ENCODE results near the gene TAOK1.
A peak's percentile ranks its signal among the peaks of the same experiment; 100 is the strongest.

TAOK1 gene

GRCh38 chr17:29587591-29587990 is 197.4 kb downstream of the TAOK1 start:
- H3K9ac ChIP-seq = peak overlapping the region; percentile 82 to 93 (median 87)
- no peaks in the 10 kb centered on the region for H3K9me3 ChIP-seq (replicated peaks in 1 of 11)
- peaks cover 8 to 70% (median 63%) of the 10 kb centered on the region in 11 experiments; a peak in 21 of 22 replicates for H4K20me1 ChIP-seq
- TF ChIP-seq Cebpa-rat (IDR thresholded peaks at IDR 0.05) = no peak
- peak overlapping the region in 10 of 11 experiments; percentile 67 to 91 (median 85); a peak in 21 of 22 replicates for H3K27ac ChIP-seq
- peaks cover 80 to 86% (median 84%) of the 10 kb centered on the region in 10 experiments for H3K4me1 ChIP-seq
- peak overlapping the region; percentile 81 to 95 (median 89) for H3K4me3 ChIP-seq
- peak overlapping the region; percentile 90 to 100 (median 99) for H3K4me2 ChIP-seq
- H3K36me3 ChIP-seq = peaks cover 7 to 18% (median 11%) of the 10 kb centered on the region in 11 experiments
- no peaks in the 10 kb centered on the region for H3K27me3 ChIP-seq

GRCh38 chr17:29588017-29588561 is 197.9 kb downstream of the TAOK1 start:
- peaks cover 2 to 13% (median 6%) of the 10 kb centered on the region in 11 experiments; a peak in 20 of 22 replicates for H3K36me3 ChIP-seq
- peaks cover 81 to 85% (median 83%) of the 10 kb centered on the region in 10 experiments for H3K4me1 ChIP-seq
- H3K4me2 ChIP-seq = peak overlapping the region; percentile 90 to 100 (median 99)
- peaks cover 8 to 67% (median 58%) of the 10 kb centered on the region in 11 experiments; a peak in 21 of 22 replicates for H4K20me1 ChIP-seq
- H3K9me3 ChIP-seq (replicated peaks in 1 of 11) = no peaks in the 10 kb centered on the region
- no peaks in the 10 kb centered on the region for H3K27me3 ChIP-seq
- peak overlapping the region; percentile 82 to 93 (median 87) for H3K9ac ChIP-seq
- TF ChIP-seq Cebpa-rat (IDR thresholded peaks at IDR 0.05) = no peak
- H3K4me3 ChIP-seq = peak overlapping the region; percentile 81 to 95 (median 89)
- peak overlapping the region; percentile 59 to 91 (median 85); a peak in 21 of 22 replicates for H3K27ac ChIP-seq

- Histone ChIP-seq H3K27ac (peak overlapping the region; percentile 59 to 91 (median 85)), H3K4me3 (peak overlapping the region; percentile 81 to 95 (median 89)), H3K27me3 (no peaks in the 10 kb centered on the region), H3K4me2 (peak overlapping the region; percentile 90 to 100 (median 99)), H3K9me3 (replicated peaks in 1 of 11) (no peaks in the 10 kb centered on the region), H4K20me1 (peaks cover 8 to 61% (median 51%) of the 10 kb centered on the region in 11 experiments; a peak in 21 of 22 replicates), H3K36me3 (peaks cover 0 to 6% (median 0%) of the 10 kb centered on the region in 11 experiments; a peak in 4 of 22 replicates), H3K9ac (peak overlapping the region; percentile 82 to 93 (median 87)), H3K4me1 (peaks cover 74 to 80% (median 77%) of the 10 kb centered on the region in 10 experiments)
- no peak for TF ChIP-seq Cebpa-rat (IDR thresholded peaks at IDR 0.05)
These were observed 198.6 kb downstream of the TAOK1 start for GRCh38 chr17:29588562-29589411.

- Histone ChIP-seq H3K4me3 (peak within 1 kb of the TSS; percentile 81 to 95 (median 89)), H3K9ac (peak within 1 kb of the TSS; percentile 82 to 93 (median 87)), H3K4me1 (peaks cover 73 to 79% (median 76%) of the 10 kb centered on the region in 10 experiments), H3K9me3 (replicated peaks in 1 of 11) (no peaks in the 10 kb centered on the region), H3K27me3 (no peaks in the 10 kb centered on the region), H4K20me1 (peaks cover 8 to 61% (median 50%) of the 10 kb centered on the region in 11 experiments; a peak in 21 of 22 replicates), H3K36me3 (peaks cover 0 to 6% (median 0%) of the 10 kb centered on the region in 11 experiments; a peak in 2 of 22 replicates), H3K4me2 (peak within 1 kb of the TSS; percentile 97 to 100 (median 99)), H3K27ac (peak within 1 kb of the TSS; percentile 59 to 91 (median 85))
- TF ChIP-seq Cebpa-rat (IDR thresholded peaks at IDR 0.05) = no peak
These were observed 199.6 kb downstream of the TAOK1 start, which contains the start of gene GIT1 for GRCh38 chr17:29589524-29590410. Gene GIT1, minus strand, starts transcription at chr17:29589648. Its CDS starts 270 bp downstream, at chr17:29589378.

- TF ChIP-seq Cebpa-rat (IDR thresholded peaks at IDR 0.05) = no peak
- Histone ChIP-seq H3K4me3 (peak overlapping the region; percentile 81 to 95 (median 89)), H3K4me1 (peaks cover 73 to 79% (median 75%) of the 10 kb centered on the region in 10 experiments)
These were observed 200.4 kb downstream of the TAOK1 start for GRCh38 chr17:29590411-29591145.

GRCh38 chr17:29591146-29591736 is 201.1 kb downstream of the TAOK1 start:
- Histone ChIP-seq H3K9ac (peak overlapping the region; percentile 82 to 93 (median 87); a peak in 21 of 22 replicates), H3K4me2 (peak overlapping the region; percentile 93 to 100 (median 99)), H3K9me3 (replicated peaks in 1 of 11) (no peaks in the 10 kb centered on the region), H3K27ac (peak overlapping the region in 10 of 11 experiments; percentile 7 to 91 (median 85); a peak in 19 of 22 replicates), H4K20me1 (peaks cover 8 to 61% (median 51%) of the 10 kb centered on the region in 11 experiments; a peak in 21 of 22 replicates), H3K4me3 (peak overlapping the region; percentile 81 to 95 (median 88)), H3K36me3 (peaks cover 0 to 6% (median 0%) of the 10 kb centered on the region in 11 experiments; a peak in 2 of 22 replicates), H3K4me1 (peaks cover 73 to 79% (median 75%) of the 10 kb centered on the region in 10 experiments), H3K27me3 (no peaks in the 10 kb centered on the region)
- TF ChIP-seq Cebpa-rat (IDR thresholded peaks at IDR 0.05) = no peak

More at GRCh38 chr17:29590411-29591145, 200.4 kb downstream of the TAOK1 start:
- Histone ChIP-seq H3K4me2 (peak overlapping the region; percentile 93 to 100 (median 99)), H3K27ac (peak overlapping the region in 10 of 11 experiments; percentile 7 to 91 (median 85); a peak in 19 of 22 replicates), H3K9ac (peak overlapping the region; percentile 82 to 93 (median 87); a peak in 21 of 22 replicates), H3K27me3 (no peaks in the 10 kb centered on the region), H3K36me3 (peaks cover 0 to 6% (median 0%) of the 10 kb centered on the region in 11 experiments; a peak in 2 of 22 replicates), H4K20me1 (peaks cover 8 to 61% (median 51%) of the 10 kb centered on the region in 11 experiments; a peak in 21 of 22 replicates), H3K9me3 (replicated peaks in 1 of 11) (no peaks in the 10 kb centered on the region)
